CD8-positive, alpha-beta memory T cell (primary cell): ENCODE data around the gene CGB3. TPM values are rescaled to one million over a fixed set of nuclear protein-coding genes. Genes with fewer than 3 reads are reported as not detected.
A peak's percentile ranks its signal among the peaks of the same experiment; 100 is the strongest.
"Not testable (repeated sequence)": the region's sequence is repeated elsewhere in the genome, so short reads cannot be mapped to it uniquely, and the experiment has no call there.

Experiments
- CTCF ChIA-PET: fragments of 350-600 bp; sonication (Branson Sonifier 250); formaldehyde crosslinking; loops from one replicate; lab custom pipeline; 2021; ENCODE audit warnings: antibody characterized with exemption; lab: Charles Lee
- POLR2A ChIA-PET: fragments of 350-600 bp; sonication (Branson Sonifier 250); formaldehyde crosslinking; loops from one replicate; lab custom pipeline; 2021; ENCODE audit warnings: antibody characterized with exemption; lab: Charles Lee
- DNase-seq, 5 donors: peaks; one replicate each; pipeline versions ENCODE4 v3.0.0 to v3.0.0-alpha.2; 2020 to 2022; ENCODE audit warnings: mixed read lengths in 1 of 5
- H3K27ac ChIP-seq: one replicate; pipeline ENCODE4 v1.7.0; 2013; ENCODE audit warnings: low read depth, mild to moderate bottlenecking, low read length, moderate library complexity
- H3K27me3 ChIP-seq: 2 replicates; pipeline ENCODE4 v1.7.0; 2013; ENCODE audit warnings: low read length, mild to moderate bottlenecking; ENCODE audit not compliant: insufficient read depth, poor library complexity, severe bottlenecking
- H3K36me3 ChIP-seq: 2 replicates; pipeline ENCODE4 v1.7.0; 2013; ENCODE audit warnings: mild to moderate bottlenecking, low read length, moderate library complexity; ENCODE audit not compliant: insufficient read depth
- H3K4me1 ChIP-seq: 2 replicates; pipeline ENCODE4 v1.7.0; 2013; ENCODE audit warnings: mild to moderate bottlenecking, low read length, moderate library complexity; ENCODE audit not compliant: insufficient read depth
- H3K4me3 ChIP-seq: 2 replicates; pipeline ENCODE4 v1.7.0; 2013; ENCODE audit warnings: mild to moderate bottlenecking, low read length
- H3K9me3 ChIP-seq: 2 replicates; pipeline ENCODE4 v1.7.0; 2013; ENCODE audit warnings: mild to moderate bottlenecking, low read length
- H3K27ac Mint-ChIP-seq, 8 donors: one replicate each; pipeline ENCODE4 v1.8.0; 2020 to 2021; ENCODE audit warnings: mixed read lengths in 8 of 8, mild to moderate bottlenecking in 6 of 8, inconsistent platforms in 3 of 8, moderate library complexity in 3 of 8
- H3K27me3 Mint-ChIP-seq, 2 donors: one replicate each; pipeline ENCODE4 v1.8.0; 2020 to 2021; ENCODE audit warnings: mixed read lengths in 2 of 2, mild to moderate bottlenecking in 1 of 2, moderate library complexity in 1 of 2
- H3K36me3 Mint-ChIP-seq, 3 donors: one replicate each; pipeline ENCODE4 v1.8.0; 2020 to 2021; ENCODE audit warnings: mixed read lengths in 3 of 3, inconsistent platforms in 1 of 3, mild to moderate bottlenecking in 1 of 3
- H3K4me1 Mint-ChIP-seq, 3 donors: one replicate each; pipeline ENCODE4 v1.8.0; 2020 to 2021; ENCODE audit warnings: mixed read lengths in 3 of 3, inconsistent platforms in 1 of 3, mild to moderate bottlenecking in 1 of 3
- H3K4me3 Mint-ChIP-seq, 7 donors: one replicate each; pipeline ENCODE4 v1.8.0; 2020 to 2021; ENCODE audit warnings: mixed read lengths in 7 of 7, mild to moderate bottlenecking in 6 of 7, moderate library complexity in 4 of 7, inconsistent platforms in 2 of 7
- H3K9me3 Mint-ChIP-seq, 5 donors: one replicate each; pipeline ENCODE4 v1.8.0; 2020 to 2022; ENCODE audit warnings: mixed read lengths in 5 of 5, mild to moderate bottlenecking in 3 of 5, moderate library complexity in 2 of 5, inconsistent platforms in 1 of 5
- polyA plus RNA-seq: library from polyadenylated mRNA; unstranded; fragments of 300-500 nt; fragmentation: Illumina TruSeq; gene quantifications from one replicate; pipeline ENCODE4 v1.2.3, GENCODE V29; 2021
- total RNA-seq, 2 experiments: library from RNA; stranded (reverse); gene quantifications; one replicate each; pipeline ENCODE4 v1.2.3, GENCODE V29; 2021

CGB3 gene
- total RNA-seq (not detected), polyA plus RNA-seq (not detected)

DNA sequence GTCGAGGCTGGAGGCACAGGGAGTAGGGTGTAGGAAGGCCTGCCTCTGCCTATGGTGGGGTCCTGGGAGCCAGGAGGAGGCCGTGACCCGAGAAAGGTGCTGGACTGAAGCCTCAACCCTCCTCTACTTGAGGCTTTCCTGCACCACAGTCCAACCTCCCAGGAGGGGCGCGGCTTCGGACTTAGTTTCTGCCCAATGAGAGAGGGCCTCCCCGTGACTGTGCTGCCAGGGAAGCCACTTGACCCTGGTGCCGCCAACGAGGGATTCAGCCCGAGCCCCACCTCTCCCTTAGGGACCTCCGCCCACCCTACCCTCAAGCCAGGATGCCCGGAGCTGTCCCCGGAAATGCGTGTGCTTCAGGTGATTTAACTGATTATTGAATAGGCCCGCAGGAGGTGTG lies at the start of gene CGB3:
TSS of gene CGB3 (minus strand) at position 101 of the 400 bp plus-strand sequence. CDS start 362 bp downstream, outside the sequence.
- CTCF ChIA-PET, H3K9me3 Mint-ChIP-seq, H3K36me3 ChIP-seq, H3K36me3 Mint-ChIP-seq, H3K27me3 Mint-ChIP-seq, H3K27ac Mint-ChIP-seq, H3K27me3 ChIP-seq, H3K4me3 ChIP-seq, DNase-seq, POLR2A ChIA-PET, H3K9me3 ChIP-seq, H3K4me3 Mint-ChIP-seq, H3K27ac ChIP-seq, H3K4me1 ChIP-seq: not testable (repeated sequence)
- peaks cover 11 to 24% (median 13%) of the 10 kb centered on the region in 3 donors for H3K4me1 Mint-ChIP-seq

DNA sequence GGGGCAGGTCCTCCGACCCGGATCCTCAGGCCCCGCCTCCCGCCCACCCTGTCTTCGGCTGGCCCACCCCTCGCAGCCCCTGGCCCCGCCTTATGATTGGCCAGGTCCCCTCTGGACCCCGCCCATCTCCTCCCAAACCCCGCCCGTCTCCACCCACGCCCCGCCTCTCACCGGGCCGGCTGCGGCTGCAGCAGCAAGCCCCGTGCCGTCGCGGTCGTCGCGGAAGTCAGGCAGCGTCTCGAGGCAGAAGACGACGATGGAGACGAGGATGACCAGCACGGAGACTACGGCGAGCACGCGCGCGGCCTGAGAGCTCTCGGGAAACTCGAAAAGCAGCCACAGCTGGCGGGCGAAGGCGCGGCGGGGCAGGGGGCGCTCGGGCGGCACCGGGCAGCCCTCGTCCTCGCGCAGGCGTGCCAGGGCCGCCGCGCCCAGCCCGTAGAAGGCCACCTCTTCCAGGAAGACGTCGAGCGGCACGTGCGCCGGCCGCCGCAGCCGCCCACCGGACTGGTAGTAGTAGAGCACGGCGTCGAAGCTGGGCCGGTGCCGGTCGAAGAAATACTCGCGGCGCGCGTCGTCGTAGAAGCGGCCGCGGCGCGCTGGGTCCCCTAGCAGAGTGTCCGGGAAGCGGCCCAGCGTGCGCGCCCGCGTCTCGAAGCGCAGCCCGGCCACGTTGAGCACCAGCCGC lies 47.9 kb upstream of the CGB3 start:
- Mint-ChIP-seq H3K27me3 (peaks cover 61 to 74% of the 10 kb centered on the region in 2 donors), H3K27ac (no peak overlapping the region), H3K4me1 (peaks cover 10 to 15% (median 10%) of the 10 kb centered on the region in 3 donors), H3K36me3 (peaks cover 0 to 7% (median 5%) of the 10 kb centered on the region in 3 donors), H3K9me3 (peaks cover 0 to 3% (median 2%) of the 10 kb centered on the region in 5 donors), H3K4me3 (no peak overlapping the region)
- POLR2A ChIA-PET = no interaction called here
- CTCF ChIA-PET = no interaction called here
- Histone ChIP-seq H3K4me3 (no peak overlapping the region), H3K27ac (no peak overlapping the region), H3K9me3 (no peaks in the 10 kb centered on the region), H3K27me3 (peaks cover 19% of the 10 kb centered on the region), H3K36me3 (no peaks in the 10 kb centered on the region), H3K4me1 (no peaks in the 10 kb centered on the region)
- DNase-seq = no peak

DNA sequence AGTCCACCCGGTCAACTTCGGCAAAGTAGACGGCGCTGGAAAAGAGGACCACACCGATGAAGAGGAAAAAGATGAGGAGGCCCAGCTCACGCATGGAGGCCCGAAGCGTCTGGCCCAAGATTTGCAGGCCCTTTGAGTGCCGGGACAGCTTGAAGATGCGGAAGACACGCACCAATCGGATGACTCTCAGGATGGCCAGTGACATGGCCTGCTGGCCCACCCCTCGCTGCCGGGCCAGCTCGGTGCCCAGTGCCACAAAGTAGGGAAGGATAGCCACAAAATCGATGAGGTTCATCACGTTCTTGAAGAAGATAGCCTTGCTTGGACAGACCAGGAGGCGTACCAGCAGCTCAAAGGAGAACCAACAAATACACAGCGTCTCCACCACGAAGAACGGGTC lies 46.3 kb upstream of the CGB3 start:
- ChIA-PET POLR2A (no interaction called here), CTCF (interaction anchor here (2.0 kb wide), 1 partner anchor 77 kb away, joined by 5 read pairs; the partner anchor contains the start of genes GYS1 and RUVBL2)
- Mint-ChIP-seq H3K9me3 (peaks cover 0 to 3% (median 2%) of the 10 kb centered on the region in 5 donors), H3K27ac (no peak overlapping the region), H3K4me3 (peak overlapping the region in 2 of 7 donors; percentile 38 to 48), H3K36me3 (peaks cover 0 to 7% (median 5%) of the 10 kb centered on the region in 3 donors), H3K4me1 (peaks cover 10 to 15% (median 13%) of the 10 kb centered on the region in 3 donors), H3K27me3 (peaks cover 69 to 83% of the 10 kb centered on the region in 2 donors)
- Histone ChIP-seq H3K4me3 (no peak overlapping the region), H3K4me1 (no peaks in the 10 kb centered on the region), H3K27ac (no peak overlapping the region), H3K27me3 (peaks cover 29% of the 10 kb centered on the region), H3K9me3 (no peaks in the 10 kb centered on the region), H3K36me3 (no peaks in the 10 kb centered on the region)
- DNase-seq = no peak

DNA sequence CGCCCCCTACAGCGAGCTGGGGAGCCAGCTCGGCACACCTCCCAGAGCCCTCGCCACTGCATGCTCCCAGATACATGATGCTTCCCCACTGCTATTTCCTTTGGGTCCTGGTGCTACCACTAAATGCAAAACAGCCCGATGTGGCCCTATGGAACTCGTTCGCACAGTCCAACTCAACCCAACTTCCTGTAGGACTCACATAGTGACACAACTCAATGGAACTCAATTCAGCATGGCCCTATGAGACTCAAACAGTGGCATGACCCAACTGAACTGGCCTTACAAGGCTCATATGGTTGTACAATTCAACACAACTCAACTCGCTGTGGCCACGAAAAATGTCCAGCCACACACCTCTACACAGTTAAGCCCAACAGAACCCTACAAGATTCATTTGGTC lies 44.9 kb upstream of the CGB3 start:
- ChIA-PET CTCF (interaction anchor here (0.6 to 2.0 kb wide), 2 partner anchors 18 to 76 kb away, joined by 3 to 5 read pairs; partner anchors contain the start of genes GYS1 and RUVBL2), POLR2A (no interaction called here)
- Histone ChIP-seq H3K36me3 (no peaks in the 10 kb centered on the region), H3K27ac (no peak overlapping the region), H3K4me1 (no peaks in the 10 kb centered on the region), H3K9me3 (no peaks in the 10 kb centered on the region), H3K27me3 (peaks cover 25% of the 10 kb centered on the region), H3K4me3 (no peak overlapping the region)
- H3K27me3 Mint-ChIP-seq = peaks cover 69 to 82% of the 10 kb centered on the region in 2 donors
- peaks cover 10 to 15% (median 14%) of the 10 kb centered on the region in 3 donors for H3K4me1 Mint-ChIP-seq
- DNase-seq = no peak
- H3K27ac Mint-ChIP-seq = no peak overlapping the region
- H3K9me3 Mint-ChIP-seq = peaks cover 0 to 3% (median 2%) of the 10 kb centered on the region in 5 donors
- no peak overlapping the region for H3K4me3 Mint-ChIP-seq
- H3K36me3 Mint-ChIP-seq = peaks cover 0 to 7% (median 5%) of the 10 kb centered on the region in 3 donors

DNA sequence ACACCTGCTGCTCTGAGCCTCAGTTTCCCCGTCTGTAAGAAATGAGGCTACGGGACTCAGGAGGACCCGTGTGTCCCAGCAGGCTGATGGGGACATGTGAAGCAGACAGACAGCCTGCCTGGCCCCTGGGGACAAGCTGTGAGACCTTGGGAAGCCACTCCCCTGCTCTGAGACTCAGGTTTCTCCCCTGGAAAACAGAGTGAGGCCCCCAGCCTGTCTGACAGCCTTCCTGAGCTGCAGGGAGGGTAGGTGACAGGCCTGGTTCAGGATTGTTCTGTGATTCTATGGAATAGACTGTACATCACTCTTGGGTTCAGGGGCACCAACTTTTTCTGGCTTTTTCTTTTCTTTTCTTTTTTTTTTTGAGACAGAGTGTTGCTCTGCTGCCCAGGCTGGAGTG lies 43.4 kb upstream of the CGB3 start:
- peaks cover 3 to 4% (median 3%) of the 10 kb centered on the region in 3 donors for H3K4me1 Mint-ChIP-seq
- H3K9me3 ChIP-seq = no peaks in the 10 kb centered on the region
- H3K36me3 ChIP-seq = no peaks in the 10 kb centered on the region
- H3K27ac ChIP-seq = no peak overlapping the region
- H3K4me3 Mint-ChIP-seq = no peak overlapping the region
- H3K4me1 ChIP-seq = no peaks in the 10 kb centered on the region
- ChIA-PET CTCF (no interaction called here), POLR2A (no interaction called here)
- H3K36me3 Mint-ChIP-seq = peaks cover 0 to 5% (median 5%) of the 10 kb centered on the region in 3 donors
- peaks cover 0 to 3% (median 0%) of the 10 kb centered on the region in 5 donors for H3K9me3 Mint-ChIP-seq
- H3K27ac Mint-ChIP-seq = no peak overlapping the region
- H3K27me3 Mint-ChIP-seq = peaks cover 62 to 75% of the 10 kb centered on the region in 2 donors
- H3K4me3 ChIP-seq = no peak overlapping the region
- no peak for DNase-seq
- H3K27me3 ChIP-seq = peaks cover 14% of the 10 kb centered on the region

DNA sequence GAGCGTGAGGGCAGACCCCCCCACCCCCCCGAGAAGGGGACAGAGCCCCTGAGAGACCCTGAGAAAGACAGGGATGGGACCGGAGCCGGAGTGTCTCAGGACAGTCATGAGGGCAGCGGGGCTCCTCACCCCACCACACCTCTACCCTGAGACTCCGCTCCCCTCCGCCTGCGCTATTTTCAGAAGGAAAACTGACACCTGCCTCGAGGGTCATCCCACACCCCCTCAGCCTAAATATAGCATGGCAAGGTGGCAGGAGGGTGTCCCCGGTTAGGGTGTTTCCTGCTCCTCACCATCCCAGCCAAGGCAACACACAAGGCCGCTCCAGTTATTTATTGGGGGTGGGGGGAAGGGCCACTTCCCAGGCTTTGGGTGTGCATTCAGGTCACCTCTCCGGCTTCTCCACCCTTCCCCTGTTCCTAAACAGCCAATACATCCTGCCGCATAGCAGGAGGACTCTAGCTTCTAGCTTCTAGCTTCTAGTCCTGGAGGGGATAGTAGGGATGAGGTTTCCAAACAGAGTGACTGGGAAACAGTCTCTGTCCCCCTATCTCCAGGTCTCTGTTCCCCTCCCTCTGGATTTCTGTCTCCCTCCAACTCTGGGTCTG lies 41.9 kb upstream of the CGB3 start:
- Mint-ChIP-seq H3K4me3 (no peak overlapping the region), H3K27me3 (peaks cover 62 to 74% of the 10 kb centered on the region in 2 donors), H3K4me1 (peaks cover 0 to 3% (median 3%) of the 10 kb centered on the region in 3 donors), H3K9me3 (peaks cover 0 to 3% (median 0%) of the 10 kb centered on the region in 5 donors), H3K36me3 (peaks cover 0 to 5% (median 5%) of the 10 kb centered on the region in 3 donors), H3K27ac (no peak overlapping the region)
- H3K9me3 ChIP-seq = no peaks in the 10 kb centered on the region
- no peaks in the 10 kb centered on the region for H3K4me1 ChIP-seq
- POLR2A ChIA-PET = no interaction called here
- no peak for DNase-seq
- H3K27me3 ChIP-seq = peaks cover 14% of the 10 kb centered on the region
- no peak overlapping the region for H3K27ac ChIP-seq
- H3K36me3 ChIP-seq = no peaks in the 10 kb centered on the region
- H3K4me3 ChIP-seq = no peak overlapping the region
- CTCF ChIA-PET = no interaction called here

DNA sequence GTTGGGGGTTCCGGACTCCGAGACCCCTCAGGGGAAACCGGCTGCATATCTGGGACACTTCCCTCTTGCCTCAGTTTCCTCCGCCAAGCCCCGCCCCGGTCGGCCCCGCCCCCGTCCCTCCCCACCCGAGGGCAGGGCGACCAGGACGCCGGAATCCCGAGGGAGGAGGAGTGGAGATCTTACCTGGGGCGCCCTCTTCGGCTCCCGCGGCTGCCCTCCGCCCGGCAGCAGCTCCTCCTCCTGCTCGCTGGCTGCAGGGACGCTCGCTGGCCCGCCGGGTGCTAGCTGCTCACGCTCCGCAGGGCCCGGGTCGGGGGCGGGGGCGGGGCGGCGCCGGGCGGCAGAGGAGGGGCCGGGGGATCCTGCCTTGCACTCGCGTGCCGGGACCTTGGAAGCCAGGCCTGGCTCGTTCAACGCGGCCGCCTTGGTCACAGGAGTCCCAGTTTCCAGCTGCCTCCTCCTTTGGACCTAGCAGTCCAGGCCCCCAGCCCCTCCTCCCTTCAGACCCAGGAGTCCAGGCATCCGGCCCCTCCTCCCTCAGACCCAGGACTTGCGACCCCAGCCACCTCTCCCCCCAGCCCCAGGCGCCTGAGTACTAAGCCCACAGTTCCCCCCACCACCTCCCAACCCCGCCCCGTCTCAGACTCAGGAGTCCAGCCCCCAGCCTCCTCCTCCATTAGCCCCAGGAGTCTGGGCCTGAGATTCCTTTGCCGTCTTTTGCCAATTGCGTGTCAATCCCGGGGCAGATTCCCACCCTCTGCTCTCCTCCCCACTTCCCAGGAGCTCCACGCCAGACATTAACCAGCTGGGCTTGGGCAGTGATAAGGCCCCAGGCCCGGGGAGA lies 40.9 kb upstream of the CGB3 start, which contains the start of gene NTF4:
TSS of gene NTF4 (minus strand) at position 51 of the 844 bp plus-strand sequence. CDS start 2,821 bp downstream, outside the sequence.
- Histone ChIP-seq H3K27ac (no peak within 1 kb of the TSS), H3K36me3 (no peaks in the 10 kb centered on the region), H3K27me3 (peaks cover 14% of the 10 kb centered on the region), H3K4me1 (no peaks in the 10 kb centered on the region), H3K9me3 (no peaks in the 10 kb centered on the region), H3K4me3 (no peak within 1 kb of the TSS)
- DNase-seq = no peak
- CTCF ChIA-PET = no interaction called here
- Mint-ChIP-seq H3K9me3 (peaks cover 0 to 3% (median 2%) of the 10 kb centered on the region in 5 donors), H3K27me3 (peaks cover 57 to 70% of the 10 kb centered on the region in 2 donors), H3K27ac (peak within 1 kb of the TSS in 1 of 8 donors; percentile 72), H3K4me3 (peak within 1 kb of the TSS in 1 of 7 donors; percentile 9), H3K4me1 (peaks cover 0 to 3% (median 0%) of the 10 kb centered on the region in 3 donors), H3K36me3 (peaks cover 0 to 3% (median 0%) of the 10 kb centered on the region in 3 donors)
- POLR2A ChIA-PET = no interaction called here
